GM20000 (cell line): ENCODE measurements around the gene GYPA.
"Not testable (repeated sequence)": the region's sequence is repeated elsewhere in the genome, so short reads cannot be mapped to it uniquely, and the experiment has no call there.

Experiments used
- DNase-seq: peaks from one replicate; pipeline ENCODE4 v3.0.0; 2012; ENCODE audit warnings: low spot score
- TF ChIP-seq, protein P1 (sequence below): IDR thresholded peaks from 2 replicates; pipeline ENCODE4 v1.5.1; 2012; ENCODE audit warnings: mild to moderate bottlenecking, control low read depth; ENCODE audit errors: extremely low read depth, missing control alignments

GYPA gene

DNA sequence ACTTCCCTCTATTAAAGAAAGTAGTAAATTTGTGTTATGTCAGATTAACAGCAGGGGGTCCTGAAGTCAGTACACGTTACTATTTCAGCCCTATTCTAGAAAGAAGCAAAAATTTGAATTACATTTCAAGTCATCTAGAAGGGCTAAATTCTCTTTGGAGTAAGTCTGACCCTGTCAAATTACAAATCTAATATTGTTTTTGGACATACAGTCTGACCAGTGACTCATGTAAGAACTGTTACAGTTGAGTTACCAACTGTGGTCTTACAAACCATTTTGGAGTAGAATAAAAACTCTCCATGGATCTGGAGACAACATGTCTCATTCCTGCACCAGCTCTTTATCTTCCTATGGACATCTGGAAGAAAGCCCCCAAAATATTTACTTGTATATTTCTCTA lies 36.0 kb upstream of the GYPA start:
- TF ChIP-seq, protein P1, sequence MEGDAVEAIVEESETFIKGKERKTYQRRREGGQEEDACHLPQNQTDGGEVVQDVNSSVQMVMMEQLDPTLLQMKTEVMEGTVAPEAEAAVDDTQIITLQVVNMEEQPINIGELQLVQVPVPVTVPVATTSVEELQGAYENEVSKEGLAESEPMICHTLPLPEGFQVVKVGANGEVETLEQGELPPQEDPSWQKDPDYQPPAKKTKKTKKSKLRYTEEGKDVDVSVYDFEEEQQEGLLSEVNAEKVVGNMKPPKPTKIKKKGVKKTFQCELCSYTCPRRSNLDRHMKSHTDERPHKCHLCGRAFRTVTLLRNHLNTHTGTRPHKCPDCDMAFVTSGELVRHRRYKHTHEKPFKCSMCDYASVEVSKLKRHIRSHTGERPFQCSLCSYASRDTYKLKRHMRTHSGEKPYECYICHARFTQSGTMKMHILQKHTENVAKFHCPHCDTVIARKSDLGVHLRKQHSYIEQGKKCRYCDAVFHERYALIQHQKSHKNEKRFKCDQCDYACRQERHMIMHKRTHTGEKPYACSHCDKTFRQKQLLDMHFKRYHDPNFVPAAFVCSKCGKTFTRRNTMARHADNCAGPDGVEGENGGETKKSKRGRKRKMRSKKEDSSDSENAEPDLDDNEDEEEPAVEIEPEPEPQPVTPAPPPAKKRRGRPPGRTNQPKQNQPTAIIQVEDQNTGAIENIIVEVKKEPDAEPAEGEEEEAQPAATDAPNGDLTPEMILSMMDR: no peak
- DNase-seq: no peak

DNA sequence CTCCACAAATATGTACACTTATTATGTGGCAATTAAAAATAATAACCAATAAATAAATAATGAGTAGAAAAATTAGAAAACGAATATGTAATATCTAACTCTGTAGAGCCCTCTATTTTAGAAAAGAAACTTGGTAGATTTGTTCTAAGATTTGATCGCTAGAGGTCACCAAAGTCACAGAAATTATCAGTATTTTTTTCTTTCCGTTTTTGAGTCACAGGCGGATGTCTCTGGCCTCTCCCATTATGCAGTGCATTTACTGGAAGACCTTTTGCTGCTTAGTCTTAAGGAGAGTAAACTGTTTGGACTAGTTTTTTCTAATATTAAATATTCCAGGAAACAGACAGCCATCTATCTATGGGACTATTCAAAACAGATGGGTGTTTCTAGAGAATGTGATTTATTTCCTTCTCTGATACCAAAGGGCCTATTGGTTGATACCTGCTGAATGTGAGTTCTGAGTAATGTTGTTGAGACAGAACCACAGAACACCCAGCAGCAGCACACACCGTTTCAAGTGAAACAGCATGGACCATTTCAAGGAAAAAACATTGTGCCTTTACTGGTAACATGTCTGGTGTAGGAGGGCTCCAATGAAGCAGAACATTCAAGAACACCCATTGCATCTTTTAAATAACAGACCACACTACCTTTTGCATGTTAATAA lies 34.0 kb upstream of the GYPA start:
- TF ChIP-seq, protein P1: no peak
- DNase-seq: peak; percentile 50

DNA sequence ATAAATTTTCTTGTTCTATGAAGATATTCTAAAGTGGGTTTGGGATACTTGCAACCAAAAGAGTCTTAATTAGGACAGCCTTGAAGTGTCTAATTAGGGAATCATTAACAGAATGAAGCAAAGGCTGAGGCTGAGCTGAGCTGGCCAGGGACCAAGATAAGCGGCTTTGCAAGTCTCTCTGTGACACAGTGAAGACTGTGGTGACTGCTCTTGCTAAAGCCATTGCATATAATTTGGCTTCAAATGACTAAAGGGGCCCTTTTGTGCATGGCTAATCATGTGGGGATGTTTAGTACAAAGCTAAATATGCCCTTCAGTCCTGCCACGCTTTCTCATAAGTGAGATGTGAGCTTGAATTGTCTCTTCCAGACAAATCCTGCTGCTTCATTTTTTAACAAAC lies 31.2 kb upstream of the GYPA start:
- no peak for DNase-seq

DNA sequence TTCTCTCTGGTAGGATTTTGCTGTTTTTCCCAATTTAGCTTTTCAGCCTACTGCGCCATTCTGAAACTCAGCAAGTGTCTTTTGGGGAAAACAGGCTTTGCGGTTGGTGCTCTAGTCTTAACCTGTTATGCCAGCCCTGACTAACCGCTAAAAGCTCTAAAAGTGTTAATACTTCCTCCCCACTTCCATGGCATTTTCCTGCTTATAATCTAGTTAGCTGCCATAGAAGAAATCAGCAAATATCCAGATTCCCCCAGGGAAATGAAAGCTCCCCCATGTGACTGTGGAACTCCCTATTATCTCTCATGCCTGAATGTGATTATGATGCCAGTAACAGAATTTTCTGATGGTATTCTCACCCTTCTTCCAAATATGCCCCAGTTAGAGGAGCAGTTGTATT lies 28.7 kb upstream of the GYPA start:
- no peak for DNase-seq
- TF ChIP-seq, protein P1: no peak

More for the DNA sequence above, 31.2 kb upstream of the GYPA start:
- TF ChIP-seq, protein P1: no peak

DNA sequence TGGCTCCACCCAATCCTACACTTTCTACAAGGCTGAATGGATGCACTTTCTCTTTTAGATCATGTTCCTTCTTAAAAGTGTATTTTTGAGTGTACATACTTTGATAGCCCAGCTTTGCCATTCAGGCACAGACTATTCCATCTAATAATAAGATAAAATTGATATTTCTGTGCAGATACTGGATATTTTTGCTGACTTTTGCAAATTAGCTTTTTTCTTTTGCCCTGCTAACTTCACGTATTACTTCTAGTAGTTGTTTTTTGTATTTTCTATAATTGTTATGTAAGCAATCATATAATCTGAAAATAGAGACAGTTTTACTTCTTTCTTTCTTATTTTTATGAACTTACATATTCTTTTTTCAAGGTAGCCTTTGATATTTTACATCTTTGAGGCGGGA lies 13.5 kb upstream of the GYPA start:
- DNase-seq: no peak
- TF ChIP-seq, protein P1: no peak

DNA sequence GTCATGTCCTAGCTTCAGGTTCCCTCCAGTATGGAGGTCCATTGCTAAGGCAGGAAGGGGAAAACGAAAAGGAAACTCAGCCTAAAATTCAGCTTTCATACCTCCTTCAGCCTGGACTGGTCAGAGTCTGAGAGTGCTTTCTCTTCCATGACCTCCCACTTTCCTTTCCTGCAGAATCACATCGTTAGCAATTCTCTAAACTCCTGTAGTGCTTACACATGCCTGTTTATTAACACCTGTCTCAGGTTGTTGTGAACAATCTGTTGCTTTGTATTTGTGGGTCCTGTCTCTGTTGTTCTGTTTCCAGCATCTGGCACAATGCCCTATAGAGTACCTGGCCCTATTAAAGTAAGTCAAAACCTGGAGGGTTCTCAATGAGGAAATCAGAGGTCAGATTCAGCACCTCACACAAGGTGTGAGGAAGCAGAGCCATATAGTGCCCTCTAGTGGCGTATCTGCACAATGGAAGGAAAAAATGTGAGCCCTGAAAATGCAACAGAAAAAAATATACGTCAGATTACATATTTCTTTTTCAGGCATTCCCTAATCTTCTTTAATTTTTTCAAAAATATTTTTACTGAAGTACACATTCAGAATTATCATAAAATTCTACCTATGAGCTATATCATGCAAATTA lies 2.3 kb upstream of the GYPA start:
- TF ChIP-seq, protein P1: peak; percentile 53
- DNase-seq: peak; percentile 3

DNA sequence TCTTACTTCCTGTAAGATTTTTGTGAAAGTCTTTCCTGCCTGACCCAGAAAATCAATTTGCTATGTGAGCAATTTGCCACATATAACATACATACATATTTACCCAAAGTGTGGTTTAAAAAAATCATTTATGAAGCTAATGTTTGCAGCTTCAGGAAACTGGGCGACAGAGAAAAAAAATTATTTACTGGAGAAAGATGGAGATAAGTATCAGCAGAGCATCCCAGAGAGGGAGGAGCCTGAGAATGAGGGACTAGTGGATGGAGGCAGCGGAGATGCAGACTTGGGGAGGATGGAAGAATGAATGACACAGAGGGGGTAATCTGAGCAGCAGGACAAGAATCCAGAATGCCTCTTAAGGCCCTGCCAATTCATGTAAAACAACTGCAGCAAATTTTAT lies 975 bp upstream of the GYPA start:
- DNase-seq: no peak
- TF ChIP-seq, protein P1: no peak

DNA sequence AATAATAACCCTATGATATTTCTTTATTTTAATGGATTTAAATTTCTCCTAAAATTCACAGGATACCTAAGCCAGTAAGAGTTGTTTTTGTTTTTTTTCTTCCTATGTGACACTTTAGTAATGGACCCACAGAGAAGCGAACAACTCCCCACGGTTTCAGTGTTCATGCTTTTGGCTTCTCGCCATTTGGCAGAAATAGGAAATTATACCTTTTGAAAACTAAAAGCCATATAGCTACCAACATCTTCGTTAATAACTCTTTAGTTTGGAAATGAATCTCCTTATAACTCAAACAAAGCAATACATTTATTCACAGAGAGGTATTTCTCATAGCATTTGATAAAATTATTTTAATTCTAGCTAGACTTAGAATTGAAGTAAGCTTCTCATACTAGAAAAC lies 527 bp downstream of the GYPA start:
- not testable (repeated sequence) for DNase-seq

DNA sequence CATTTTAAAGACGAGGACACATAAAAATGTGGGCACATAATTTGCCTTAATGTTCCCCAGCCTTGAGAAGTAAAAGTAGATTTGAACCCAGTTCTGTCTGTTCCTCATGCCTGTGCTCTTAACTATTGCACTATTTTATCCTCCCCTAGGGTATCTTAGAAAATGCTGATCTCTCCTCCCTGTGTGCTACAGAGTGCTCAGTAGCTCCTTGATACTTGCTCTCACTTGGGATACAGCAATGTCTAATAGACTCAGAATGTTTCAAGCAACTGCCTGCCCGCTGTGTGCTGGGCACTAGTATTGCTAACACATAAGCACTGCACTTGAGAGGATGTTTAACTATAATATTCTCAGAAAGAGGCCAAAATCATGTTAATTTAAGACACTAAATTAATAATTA lies 971 bp downstream of the GYPA start:
- DNase-seq: not testable (repeated sequence)

DNA sequence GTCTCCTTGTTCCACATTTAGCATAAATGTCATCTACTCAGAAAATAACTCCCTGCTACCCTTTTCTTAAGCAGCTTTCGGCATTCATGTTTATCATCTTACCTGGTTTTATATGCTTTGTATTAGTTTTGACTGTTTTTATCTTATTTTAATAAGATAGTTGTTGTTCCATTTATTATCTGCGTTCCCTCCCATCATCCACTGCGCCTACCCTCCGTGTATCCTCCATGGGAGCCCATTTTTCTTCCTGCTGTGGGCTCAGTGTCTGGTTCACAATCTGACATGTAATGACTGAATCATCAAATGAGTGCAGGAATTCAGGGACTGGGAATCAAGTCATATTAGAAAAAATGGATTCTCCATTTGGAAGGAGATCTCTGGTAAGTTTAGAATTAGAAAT lies 2.3 kb downstream of the GYPA start:
- DNase-seq: not testable (repeated sequence)

DNA sequence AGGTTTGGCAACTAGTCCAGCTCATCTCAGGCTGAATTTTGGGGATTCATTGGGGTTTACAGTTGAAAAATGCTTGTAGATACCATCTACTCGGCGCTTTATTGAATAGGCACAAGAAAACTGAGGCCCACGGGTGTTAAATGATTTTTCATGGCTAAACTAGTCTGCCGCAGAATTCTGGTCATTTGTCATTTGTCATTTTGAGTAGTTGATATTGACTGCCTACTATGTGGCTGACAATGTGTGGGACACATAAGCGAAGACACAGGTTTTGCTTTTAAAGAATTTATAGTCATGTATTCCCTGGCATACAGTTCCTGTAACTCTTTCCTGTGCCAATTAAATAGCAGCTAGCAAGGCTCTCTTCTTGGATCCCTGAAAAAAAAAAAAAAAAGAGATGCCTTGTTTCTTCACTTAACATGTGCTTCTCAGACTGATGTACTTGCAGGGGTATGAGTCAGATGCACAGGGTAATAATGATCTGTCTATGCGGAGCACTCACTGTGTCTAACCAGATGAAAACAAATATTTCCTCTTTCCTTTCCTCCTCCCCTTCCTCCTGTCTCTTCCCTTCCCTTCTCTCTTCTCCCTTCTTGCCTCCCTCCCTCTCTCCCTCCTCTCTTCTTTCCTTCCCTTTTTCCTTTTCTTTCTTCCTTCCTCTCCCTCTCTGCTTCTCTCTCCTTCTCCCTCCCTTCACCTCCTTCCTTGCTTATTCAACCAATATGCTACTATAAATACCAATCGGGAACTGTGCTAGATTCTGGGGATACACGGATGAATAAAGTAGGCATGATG lies 3.2 kb downstream of the GYPA start:
- DNase-seq: not testable (repeated sequence)
